COLO668 (cell line): ENCODE measurements around the gene BTG3.

ENCODE experiments used
- DNase-seq: peaks from one replicate; lab custom pipeline; 2025; ENCODE audit not compliant: unreplicated experiment; lab: John Stamatoyannopoulos, UW

The BTG3 gene

GRCh38 chr21:17590430-17590829 lies 22.3 kb downstream of the BTG3 start:
- no peak for DNase-seq

GRCh38 chr21:17585875-17586450 lies 26.7 kb downstream of the BTG3 start:
- DNase-seq: peak; percentile 9

- no peak for DNase-seq
Measured at GRCh38 chr21:17583898-17584297, 28.8 kb downstream of the BTG3 start.

GRCh38 chr21:17580319-17580718 lies 32.4 kb downstream of the BTG3 start:
- no peak for DNase-seq

- DNase-seq: no peak
Measured at GRCh38 chr21:17578876-17579275, 33.8 kb downstream of the BTG3 start.

- DNase-seq: no peak
Measured at GRCh38 chr21:17578162-17578561, 34.5 kb downstream of the BTG3 start.

GRCh38 chr21:17577701-17578100 lies 35.0 kb downstream of the BTG3 start:
- no peak for DNase-seq

- no peak for DNase-seq
Measured at GRCh38 chr21:17576080-17576835, 36.4 kb downstream of the BTG3 start.

- DNase-seq: no peak
Measured at GRCh38 chr21:17575076-17575475, 37.6 kb downstream of the BTG3 start.

GRCh38 chr21:17572431-17572830 lies 40.3 kb downstream of the BTG3 start:
- no peak for DNase-seq

- DNase-seq: no peak
Measured at GRCh38 chr21:17570786-17571185, 41.9 kb downstream of the BTG3 start.

GRCh38 chr21:17560377-17561025 lies 52.2 kb downstream of the BTG3 start:
- DNase-seq: no peak

GRCh38 chr21:17554679-17555465 lies 57.8 kb downstream of the BTG3 start:
- DNase-seq: no peak

GRCh38 chr21:17554120-17554519 lies 58.6 kb downstream of the BTG3 start:
- DNase-seq: no peak

- no peak for DNase-seq
Measured at GRCh38 chr21:17552410-17552809, 60.3 kb downstream of the BTG3 start.

GRCh38 chr21:17550671-17551308 lies 61.9 kb downstream of the BTG3 start:
- no peak for DNase-seq

GRCh38 chr21:17548262-17548661 lies 64.4 kb downstream of the BTG3 start:
- DNase-seq: no peak

GRCh38 chr21:17545007-17545406 lies 67.7 kb downstream of the BTG3 start:
- no peak for DNase-seq
